Neuronal stem cell (in vitro differentiated cells): ENCODE measurements around the gene CYTH1.

ENCODE experiments used
- DNase-seq: peaks from one replicate; pipeline ENCODE4 v3.0.0-alpha.2; 2013; ENCODE audit warnings: low spot score
- H2AFZ ChIP-seq: one replicate; pipeline ENCODE4 v1.6.1; 2013; ENCODE audit warnings: mild to moderate bottlenecking, low read length, inconsistent platforms
- H2AK5ac ChIP-seq: 2 replicates; pipeline ENCODE4 v1.6.1; 2013; ENCODE audit warnings: low read depth, mild to moderate bottlenecking, inconsistent platforms, low read length, moderate library complexity, mixed read lengths
- H2BK120ac ChIP-seq: 2 replicates; pipeline ENCODE4 v1.6.1; 2013; ENCODE audit warnings: low read depth, mild to moderate bottlenecking, inconsistent platforms, low read length, moderate library complexity, mixed read lengths
- H2BK12ac ChIP-seq: one replicate; pipeline ENCODE4 v1.6.1; 2013; ENCODE audit warnings: low read length, inconsistent platforms
- H2BK15ac ChIP-seq: 2 replicates; pipeline ENCODE4 v1.6.1; 2013; ENCODE audit warnings: mild to moderate bottlenecking, low read length, inconsistent platforms, mixed read lengths
- H2BK5ac ChIP-seq: one replicate; pipeline ENCODE4 v1.6.1; 2013; ENCODE audit warnings: inconsistent platforms, mild to moderate bottlenecking, low read length, moderate library complexity
- H3K14ac ChIP-seq: one replicate; pipeline ENCODE4 v1.6.1; 2013; ENCODE audit warnings: low read length, inconsistent platforms
- H3K18ac ChIP-seq: 2 replicates; pipeline ENCODE4 v1.6.1; 2013; ENCODE audit warnings: low read length, inconsistent platforms
- H3K23ac ChIP-seq: 2 replicates; pipeline ENCODE4 v1.6.1; 2013; ENCODE audit warnings: low read depth, mild to moderate bottlenecking, mixed read lengths, low read length, inconsistent platforms; ENCODE audit not compliant: poor library complexity
- H3K27ac ChIP-seq: replicated peaks from 3 replicates; pipeline ENCODE4 v1.5.1; 2013; ENCODE audit warnings: low read length, inconsistent platforms
- H3K27me3 ChIP-seq, 3 experiments: 2 replicates each; pipeline ENCODE4 v1.6.1; 2013; ENCODE audit warnings: low read length in 3 of 3, mild to moderate bottlenecking in 2 of 3, inconsistent platforms in 1 of 3, low read depth in 1 of 3, mixed read lengths in 1 of 3, moderate library complexity in 1 of 3; ENCODE audit not compliant: control insufficient read depth in 3 of 3, insufficient read depth in 3 of 3
- H3K36me3 ChIP-seq, 2 donors: replicated peaks in 1 of 2; 2 replicates each; pipeline ENCODE4 v1.6.1; 2013; ENCODE audit warnings: low read length in 2 of 2; ENCODE audit not compliant: control insufficient read depth in 2 of 2, insufficient read depth in 2 of 2
- H3K4ac ChIP-seq: 2 replicates; pipeline ENCODE4 v1.6.1; 2013; ENCODE audit warnings: inconsistent platforms, mild to moderate bottlenecking, low read length, moderate library complexity
- H3K4me1 ChIP-seq, 2 donors: 1 replicate in 1 of 2; 2 replicates in 1 of 2; pipeline ENCODE4 v1.6.1; 2013; ENCODE audit warnings: low read length in 2 of 2, low read depth in 1 of 2; ENCODE audit not compliant: control insufficient read depth in 2 of 2, insufficient read depth in 1 of 2
- H3K4me2 ChIP-seq: one replicate; pipeline ENCODE4 v1.6.1; 2013; ENCODE audit warnings: mild to moderate bottlenecking, low read length, inconsistent platforms; ENCODE audit not compliant: insufficient read depth, poor library complexity, severe bottlenecking
- H3K4me3 ChIP-seq, 2 donors: 2 replicates each; pipeline ENCODE4 v1.5.1; 2013; ENCODE audit warnings: low read length in 2 of 2, mild to moderate bottlenecking in 2 of 2, inconsistent platforms in 1 of 2, moderate library complexity in 1 of 2
- H3K79me1 ChIP-seq: one replicate; pipeline ENCODE4 v1.6.1; 2013; ENCODE audit warnings: low read depth, mild to moderate bottlenecking, inconsistent platforms, low read length, moderate library complexity
- H3K9ac ChIP-seq: one replicate; pipeline ENCODE4 v1.6.1; 2013; ENCODE audit warnings: mild to moderate bottlenecking, low read depth, low read length, inconsistent platforms; ENCODE audit not compliant: poor library complexity
- H3K9me3 ChIP-seq, 2 donors: replicated peaks in 1 of 2; 2 replicates each; pipeline versions ENCODE3 to v1.6.1; 2013; ENCODE audit warnings: low read length in 2 of 2, mild to moderate bottlenecking in 2 of 2, inconsistent platforms in 1 of 2, low read depth in 1 of 2, mixed read lengths in 1 of 2, moderate library complexity in 1 of 2; ENCODE audit not compliant: control insufficient read depth in 2 of 2, insufficient read depth in 1 of 2
- H4K8ac ChIP-seq: one replicate; pipeline ENCODE4 v1.6.1; 2013; ENCODE audit warnings: low read depth, mild to moderate bottlenecking, inconsistent platforms, low read length, moderate library complexity
- H4K91ac ChIP-seq: one replicate; pipeline ENCODE4 v1.6.1; 2013; ENCODE audit warnings: low read length, low read depth, mild to moderate bottlenecking, inconsistent platforms; ENCODE audit not compliant: poor library complexity
- WGBS, 2 donors: extraction: QIAGEN DNeasy Blood & Tissue Kit; methylation state at CpG; one replicate each; pipeline ENCODE4 v1.1.7; 2013; ENCODE audit warnings: missing lambda C conversion rate in 2 of 2, mixed read lengths in 1 of 2; ENCODE audit not compliant: insufficient read length in 2 of 2, insufficient replicate concordance in 1 of 2; ENCODE audit errors: extremely low coverage in 2 of 2; 5-methylcytosine and 5-hydroxymethylcytosine counted together

The CYTH1 gene

DNA sequence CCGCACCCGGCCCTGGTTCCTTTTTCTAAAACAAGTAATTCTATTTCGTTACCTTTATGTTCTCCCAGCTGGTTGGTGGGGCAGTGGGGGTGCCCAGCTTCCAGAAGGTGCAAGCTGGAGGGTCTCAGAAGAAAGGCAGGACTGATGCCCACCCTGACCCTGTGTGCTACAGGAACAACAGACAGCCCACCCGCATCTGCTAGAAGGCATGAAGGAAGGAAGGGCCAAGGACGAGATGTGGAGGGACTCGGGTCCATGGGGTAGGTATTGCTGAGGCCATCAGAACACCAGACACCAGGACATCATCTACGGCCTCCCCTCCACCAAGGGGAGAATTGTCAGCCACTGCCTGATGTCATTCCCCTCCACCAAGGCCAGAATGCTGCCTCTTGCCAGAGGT is 6.4 kb upstream of the CYTH1 start:
- no peak for DNase-seq

DNA sequence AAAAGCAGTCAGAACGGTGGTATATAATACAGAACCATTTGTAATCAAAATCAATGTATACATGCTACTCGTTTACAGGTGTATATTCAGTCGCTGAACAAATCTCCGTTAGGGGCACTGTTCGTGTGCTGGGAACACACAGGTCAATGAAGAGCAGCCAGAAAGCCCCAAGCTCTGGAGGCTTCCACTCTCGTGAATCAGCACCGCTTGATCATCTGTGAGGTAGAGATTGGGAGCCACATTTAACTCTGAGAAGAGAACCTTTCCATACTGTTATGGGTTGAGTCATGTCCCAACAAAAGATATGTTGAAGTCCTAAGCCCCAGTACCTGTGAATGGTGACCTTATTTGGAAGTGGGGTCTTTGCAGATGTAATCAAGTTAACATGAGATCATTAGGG is 5.4 kb upstream of the CYTH1 start:
- Histone ChIP-seq H2BK15ac (no peak overlapping the region), H3K36me3 (no peaks in the 10 kb centered on the region), H3K4me1 (peaks cover 3 to 7% of the 10 kb centered on the region in 2 donors), H3K4ac (no peak overlapping the region), H3K18ac (no peak overlapping the region), H3K4me2 (no peak overlapping the region), H3K14ac (no peak overlapping the region), H2BK5ac (no peak overlapping the region), H2BK12ac (no peak overlapping the region), H3K9me3 (peaks cover 0 to 3% of the 10 kb centered on the region in 2 donors), H2AFZ (no peak overlapping the region), H3K79me1 (no peaks in the 10 kb centered on the region), H4K8ac (no peak overlapping the region), H3K23ac (no peak overlapping the region), H4K91ac (no peak overlapping the region), H3K4me3 (no peak overlapping the region), H3K9ac (no peak overlapping the region), H2AK5ac (no peak overlapping the region), H3K27me3 (no peaks in the 10 kb centered on the region), H3K27ac (no peak overlapping the region), H2BK120ac (no peak overlapping the region)
- DNase-seq, result no peak
- WGBS, 2 donors, result no CpG with 5 or more reads among the region's 7 CpGs

More for the DNA sequence above, 6.4 kb upstream of the CYTH1 start:
- no peak overlapping the region for H2BK15ac ChIP-seq
- no peaks in the 10 kb centered on the region for H3K27me3 ChIP-seq
- H2BK12ac ChIP-seq, result no peak overlapping the region
- no peak overlapping the region for H4K91ac ChIP-seq
- peaks cover 2 to 6% of the 10 kb centered on the region in 2 donors for H3K36me3 ChIP-seq
- H3K4me3 ChIP-seq, result peak overlapping the region in 1 of 2 donors; percentile 8
- no peak overlapping the region for H3K4me2 ChIP-seq
- peak overlapping the region; percentile 14 for H3K14ac ChIP-seq
- H3K4me1 ChIP-seq, result peaks cover 0 to 7% of the 10 kb centered on the region in 2 donors
- no peak overlapping the region for H2AFZ ChIP-seq
- H3K18ac ChIP-seq, result no peak overlapping the region
- no peak overlapping the region for H2BK5ac ChIP-seq
- H3K4ac ChIP-seq, result no peak overlapping the region
- no peak overlapping the region for H3K23ac ChIP-seq
- no peak overlapping the region for H3K27ac ChIP-seq
- no CpG with 5 or more reads among the region's 7 CpGs for WGBS, 2 donors
- H2AK5ac ChIP-seq, result no peak overlapping the region
- no peak overlapping the region for H4K8ac ChIP-seq
- no peak overlapping the region for H2BK120ac ChIP-seq
- H3K9me3 ChIP-seq, result peaks cover 0 to 3% of the 10 kb centered on the region in 2 donors
- no peaks in the 10 kb centered on the region for H3K79me1 ChIP-seq
- H3K9ac ChIP-seq, result no peak overlapping the region

DNA sequence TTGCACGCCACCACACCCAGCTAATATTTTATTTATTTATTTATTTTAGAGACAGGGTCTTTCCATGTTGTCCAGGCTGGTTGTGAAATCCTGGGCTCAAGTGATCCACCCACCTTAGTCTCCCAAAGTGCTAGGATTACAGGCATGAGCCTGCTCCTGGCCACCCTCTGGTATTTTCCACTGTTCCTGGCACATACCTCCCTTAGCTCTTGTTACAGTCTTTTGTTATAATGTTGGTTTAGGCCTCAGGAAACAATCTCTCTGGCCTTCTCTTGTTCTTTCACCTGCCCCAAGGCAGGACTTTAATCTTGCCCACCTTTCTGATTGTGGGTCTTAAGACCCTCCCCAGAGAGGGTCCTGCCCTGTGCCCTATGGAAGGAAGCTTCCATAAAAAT is 3.6 kb upstream of the CYTH1 start:
- no CpG with 5 or more reads among the region's 1 CpG for WGBS, 2 donors
- H2BK12ac ChIP-seq, result no peak overlapping the region
- no peak overlapping the region for H4K91ac ChIP-seq
- H3K23ac ChIP-seq, result no peak overlapping the region
- H3K4ac ChIP-seq, result no peak overlapping the region
- H3K27ac ChIP-seq, result no peak overlapping the region
- H3K27me3 ChIP-seq, result no peaks in the 10 kb centered on the region
- H3K4me1 ChIP-seq, result peaks cover 2 to 3% of the 10 kb centered on the region in 2 donors
- no peak for DNase-seq
- no peaks in the 10 kb centered on the region for H3K36me3 ChIP-seq
- peaks cover 0 to 3% of the 10 kb centered on the region in 2 donors for H3K9me3 ChIP-seq
- H2AFZ ChIP-seq, result no peak overlapping the region
- no peaks in the 10 kb centered on the region for H3K79me1 ChIP-seq
- no peak overlapping the region for H2BK5ac ChIP-seq
- no peak overlapping the region for H3K18ac ChIP-seq
- no peak overlapping the region for H2BK15ac ChIP-seq
- H3K4me2 ChIP-seq, result no peak overlapping the region
- H4K8ac ChIP-seq, result no peak overlapping the region
- H3K9ac ChIP-seq, result no peak overlapping the region
- H2BK120ac ChIP-seq, result no peak overlapping the region
- H3K4me3 ChIP-seq, result no peak overlapping the region
- no peak overlapping the region for H2AK5ac ChIP-seq
- H3K14ac ChIP-seq, result no peak overlapping the region

DNA sequence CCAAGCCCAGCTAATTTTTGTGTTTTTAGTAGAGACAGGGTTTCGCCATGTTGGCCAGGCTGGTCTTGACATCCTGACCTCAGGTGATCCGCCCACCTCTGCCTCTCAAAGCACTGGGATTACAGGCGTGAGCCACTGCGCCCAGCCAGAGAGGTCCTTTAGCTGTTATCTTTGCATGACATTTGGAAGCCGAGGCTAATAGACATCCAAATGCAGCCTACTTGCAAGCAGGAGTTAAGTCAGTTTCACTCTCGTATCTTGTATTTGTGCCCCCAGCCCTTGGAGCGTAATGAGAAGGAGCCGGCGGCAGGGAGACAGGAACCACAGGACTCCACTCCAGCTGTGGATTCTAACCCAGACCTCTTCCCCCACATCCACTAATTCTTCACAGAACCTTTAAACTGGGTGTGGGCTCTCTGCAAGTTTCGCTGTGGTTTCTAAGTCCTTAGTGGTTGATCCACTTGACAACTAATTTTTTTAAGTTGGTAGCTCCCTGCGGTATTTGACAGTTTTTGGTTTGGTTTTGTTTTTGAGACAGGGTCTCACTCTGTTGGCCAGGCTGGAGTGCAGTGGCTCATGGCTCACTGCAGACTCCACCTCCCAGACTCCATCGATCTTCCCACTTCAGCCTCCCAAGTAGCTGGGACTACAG is 3.1 kb upstream of the CYTH1 start:
- Histone ChIP-seq H4K8ac (no peak overlapping the region), H3K4me3 (no peak overlapping the region), H3K14ac (no peak overlapping the region), H4K91ac (no peak overlapping the region), H2BK15ac (no peak overlapping the region), H2BK120ac (no peak overlapping the region), H3K4me1 (peaks cover 4 to 6% of the 10 kb centered on the region in 2 donors), H3K23ac (no peak overlapping the region), H3K4me2 (no peak overlapping the region), H2BK12ac (no peak overlapping the region), H3K4ac (no peak overlapping the region), H2BK5ac (no peak overlapping the region), H3K9me3 (peaks cover 0 to 3% of the 10 kb centered on the region in 2 donors), H2AK5ac (no peak overlapping the region), H3K18ac (no peak overlapping the region), H3K9ac (no peak overlapping the region), H3K27ac (no peak overlapping the region), H3K79me1 (no peaks in the 10 kb centered on the region), H3K36me3 (no peaks in the 10 kb centered on the region), H3K27me3 (no peaks in the 10 kb centered on the region), H2AFZ (no peak overlapping the region)
- DNase-seq, result no peak
- no CpG with 5 or more reads among the region's 12 CpGs for WGBS, 2 donors
